Jurkat, Clone E6-1 (cell line): Measurements from ENCODE around the gene FOXA1.

ENCODE experiments used
- DNase-seq: peaks from one replicate; pipeline ENCODE4 v3.0.0-alpha.2; 2011; ENCODE audit warnings: low read depth, low spot score
- H3K4me3 ChIP-seq: 2 replicates; pipeline ENCODE4 v1.5.1; 2011; ENCODE audit warnings: mild to moderate bottlenecking, low read length, control low read depth, moderate library complexity

FOXA1 gene

DNA sequence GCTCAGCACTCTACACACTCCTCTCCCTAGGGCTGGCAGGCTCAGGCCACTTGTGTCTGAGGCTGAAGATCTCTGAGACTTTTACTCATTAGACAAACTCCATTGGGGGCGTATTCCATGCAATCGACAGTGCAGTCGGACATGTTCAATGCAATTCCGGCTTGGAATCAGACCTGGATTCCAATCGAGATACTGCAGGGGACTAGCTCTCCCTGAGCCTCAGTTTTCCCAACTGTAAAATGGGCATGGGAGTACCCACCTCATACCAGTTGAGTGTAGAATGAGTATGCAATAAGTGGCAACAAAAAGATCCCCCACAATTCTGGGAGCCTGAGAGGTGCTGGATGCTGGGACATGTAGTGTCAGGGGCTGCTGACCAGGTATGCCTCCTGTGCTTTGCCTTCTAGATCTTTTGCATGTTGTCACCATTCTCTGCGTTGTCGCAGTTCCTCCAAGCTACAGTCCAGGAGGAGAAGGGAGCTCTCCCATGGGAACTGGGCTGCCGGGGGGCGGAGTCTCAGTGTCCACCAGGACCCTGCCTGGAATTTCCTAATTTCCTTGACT, 8.7 kb upstream of the FOXA1 start:
- no peak for DNase-seq
- H3K4me3 ChIP-seq = no peak overlapping the region

DNA sequence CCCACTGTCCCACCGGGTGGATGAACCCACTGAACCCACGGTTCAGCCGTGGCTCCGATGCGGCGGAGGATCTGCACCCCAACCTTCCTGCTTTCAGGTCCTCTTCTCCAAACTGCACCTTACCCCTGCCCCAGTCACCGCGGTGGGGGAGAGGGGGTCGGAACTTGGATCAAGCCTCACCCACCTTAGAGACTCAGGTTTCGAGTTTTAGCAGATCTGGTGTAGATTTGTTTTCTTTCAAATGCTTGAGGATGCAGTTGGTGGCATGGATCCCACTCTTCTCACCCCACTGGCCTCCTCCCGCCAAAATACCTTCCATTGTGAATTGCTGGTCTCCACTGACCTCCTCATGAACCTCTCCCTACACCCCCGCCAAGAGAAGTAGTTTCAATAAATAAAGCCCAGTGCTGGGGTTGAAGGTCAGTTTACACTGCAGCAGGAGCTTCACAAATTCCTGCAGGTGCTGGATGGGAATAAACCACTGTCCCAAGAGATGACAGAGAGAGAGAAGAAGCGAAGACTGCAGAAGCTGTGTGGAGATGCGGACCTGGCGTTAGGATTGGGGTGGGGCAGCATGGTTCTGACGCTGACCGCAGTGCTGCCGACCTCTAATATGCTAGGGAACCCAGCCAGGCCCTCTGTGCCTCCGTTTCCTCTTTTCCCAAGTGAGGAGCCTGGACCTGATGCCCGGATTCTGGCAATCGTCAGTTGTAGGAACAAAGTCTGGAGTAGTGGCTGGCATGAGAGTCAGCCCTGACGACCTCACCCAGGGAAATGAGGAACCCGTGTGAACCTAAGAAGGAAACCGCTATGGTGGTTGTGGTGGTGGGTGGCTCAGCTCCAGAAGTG, 7.8 kb upstream of the FOXA1 start:
- H3K4me3 ChIP-seq = no peak overlapping the region
- DNase-seq = no peak

DNA sequence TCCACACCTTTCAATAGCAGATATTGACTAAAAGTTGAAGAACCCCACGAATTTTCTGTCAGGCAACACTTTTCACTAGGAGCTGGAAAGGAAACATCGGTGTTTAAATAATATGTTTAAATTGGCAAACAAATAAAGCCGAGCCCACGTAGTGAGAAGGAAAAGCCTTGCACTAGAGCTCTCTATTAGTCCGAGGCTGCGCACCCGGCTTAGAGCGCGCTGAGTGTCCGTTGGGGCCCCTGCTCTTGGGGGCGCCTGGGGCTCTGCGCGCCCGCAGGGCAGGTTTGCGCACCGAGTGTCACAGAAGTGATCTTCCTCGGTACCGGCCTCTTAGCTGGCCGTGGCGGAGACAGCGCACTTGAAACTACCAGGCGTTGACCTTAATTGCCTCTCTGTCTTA, 6.8 kb upstream of the FOXA1 start:
- no peak overlapping the region for H3K4me3 ChIP-seq
- DNase-seq = no peak

DNA sequence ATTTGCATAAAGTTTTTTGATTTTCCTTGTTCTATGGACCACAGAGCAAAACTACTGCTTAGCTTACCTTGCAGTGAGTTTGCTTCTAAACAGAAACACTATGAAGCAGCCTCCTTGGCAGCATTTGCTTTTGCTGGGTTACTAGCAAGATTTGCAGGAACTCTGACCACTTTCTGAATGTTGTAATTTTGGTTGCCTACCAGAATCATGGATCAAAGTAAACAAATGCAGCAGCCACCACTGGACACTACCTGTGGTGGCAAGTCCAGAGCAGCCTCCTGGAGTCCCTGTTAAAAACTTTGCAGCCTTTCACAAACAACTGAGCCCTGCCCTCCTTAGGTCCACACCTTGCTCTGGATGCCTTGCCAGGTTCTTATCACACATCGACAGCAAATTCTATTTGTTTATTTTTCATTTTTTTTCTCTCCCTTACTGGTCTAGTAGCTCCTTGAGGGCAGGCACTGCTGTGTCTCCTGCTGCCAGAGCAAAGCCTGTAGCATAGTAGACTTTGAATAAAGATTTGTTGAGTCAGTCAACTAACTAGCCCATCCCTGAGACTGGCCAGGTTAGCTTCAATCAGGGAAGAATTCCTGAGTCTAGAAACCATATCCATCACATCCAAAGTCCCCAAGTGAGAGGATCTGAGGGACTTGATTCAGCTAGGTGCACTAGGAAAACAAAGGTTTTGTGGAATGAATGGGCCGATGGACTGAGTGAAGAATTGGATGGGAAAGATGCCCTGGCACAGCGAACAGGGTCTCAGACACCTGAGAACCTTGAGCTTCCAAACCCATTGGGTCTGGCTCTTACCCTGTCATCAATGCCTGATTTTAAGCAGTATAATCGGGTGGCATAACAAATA, 6.1 kb upstream of the FOXA1 start:
- no peak for DNase-seq
- H3K4me3 ChIP-seq = no peak overlapping the region

DNA sequence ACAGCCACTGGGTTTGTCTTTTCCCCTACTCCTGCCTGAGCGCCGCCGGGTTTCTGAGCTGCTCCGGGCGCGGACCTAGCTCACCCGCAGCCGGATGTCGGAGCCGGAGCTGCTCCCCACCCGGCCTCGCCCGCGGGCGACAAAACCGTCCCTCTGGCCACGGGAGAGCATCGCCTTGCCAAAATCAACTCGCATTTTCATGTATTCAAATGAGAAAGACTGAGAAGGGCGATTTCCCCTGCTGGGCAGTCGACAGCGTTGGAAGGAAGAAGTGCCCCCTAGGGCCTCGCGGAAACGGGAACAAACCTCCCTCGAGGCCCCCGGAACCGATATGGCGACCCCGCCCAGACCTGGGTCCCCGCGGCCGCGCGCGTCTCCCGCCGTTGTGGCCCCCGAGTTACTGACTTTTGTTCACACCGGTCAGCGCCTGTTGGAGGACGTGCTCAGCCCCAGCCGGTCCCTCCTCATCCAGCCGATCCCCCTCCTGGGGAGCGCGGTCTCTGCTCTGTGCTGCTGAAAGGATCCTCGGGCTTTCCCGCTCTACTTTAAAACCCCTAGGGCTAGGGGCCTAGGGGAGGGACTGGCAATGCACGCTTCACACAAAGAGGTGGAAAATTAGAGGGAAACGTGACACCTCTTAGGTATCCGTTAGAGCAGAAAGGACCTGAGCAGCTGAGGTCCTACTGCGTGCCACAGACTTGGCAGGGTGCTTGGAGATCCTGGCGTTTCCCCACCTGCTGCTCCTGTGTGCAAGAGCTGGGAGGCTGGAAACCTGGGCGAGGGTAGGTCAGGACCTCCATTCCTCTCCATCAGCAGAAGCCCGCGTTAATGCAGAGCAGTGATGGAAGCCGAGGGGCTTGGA, 4.7 kb upstream of the FOXA1 start:
- no peak for DNase-seq
- no peak overlapping the region for H3K4me3 ChIP-seq

DNA sequence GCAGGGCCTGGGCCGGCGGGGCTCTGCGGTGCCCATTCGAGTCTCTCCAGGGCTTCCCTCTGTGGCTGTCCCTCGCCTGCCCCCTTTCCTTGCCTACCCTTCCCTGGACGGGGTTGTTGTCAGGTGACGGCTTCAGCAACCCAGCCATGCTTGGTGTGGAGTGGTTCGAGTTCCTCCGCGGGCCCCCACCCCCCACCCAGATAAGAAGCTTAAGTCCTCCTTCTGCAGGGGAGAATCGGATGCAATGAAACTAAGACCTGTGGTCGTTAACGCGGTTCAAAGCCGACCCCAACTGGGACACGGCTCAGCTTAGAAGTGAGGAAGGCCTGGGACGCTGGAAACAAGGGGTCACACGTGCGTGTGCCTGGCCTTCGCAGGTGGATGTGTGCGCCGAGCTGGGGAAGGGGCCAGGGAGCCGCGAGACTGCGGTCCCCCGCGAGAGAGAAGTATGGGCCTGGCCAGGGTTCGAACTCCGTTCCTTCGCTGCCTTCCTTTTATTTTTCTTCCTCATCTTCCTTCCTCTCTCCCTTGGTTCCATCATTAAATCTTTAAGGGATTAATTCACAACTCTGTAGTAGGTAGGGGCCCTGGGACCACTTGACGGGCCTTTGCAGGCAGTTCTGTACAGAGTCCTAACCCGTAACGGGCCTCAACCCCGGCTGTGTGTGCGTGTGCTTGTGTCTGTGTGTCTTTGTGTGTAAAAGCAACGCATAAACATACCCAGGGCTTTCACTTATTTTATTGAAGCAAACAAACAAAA, 3.9 kb upstream of the FOXA1 start:
- no peak overlapping the region for H3K4me3 ChIP-seq
- no peak for DNase-seq

DNA sequence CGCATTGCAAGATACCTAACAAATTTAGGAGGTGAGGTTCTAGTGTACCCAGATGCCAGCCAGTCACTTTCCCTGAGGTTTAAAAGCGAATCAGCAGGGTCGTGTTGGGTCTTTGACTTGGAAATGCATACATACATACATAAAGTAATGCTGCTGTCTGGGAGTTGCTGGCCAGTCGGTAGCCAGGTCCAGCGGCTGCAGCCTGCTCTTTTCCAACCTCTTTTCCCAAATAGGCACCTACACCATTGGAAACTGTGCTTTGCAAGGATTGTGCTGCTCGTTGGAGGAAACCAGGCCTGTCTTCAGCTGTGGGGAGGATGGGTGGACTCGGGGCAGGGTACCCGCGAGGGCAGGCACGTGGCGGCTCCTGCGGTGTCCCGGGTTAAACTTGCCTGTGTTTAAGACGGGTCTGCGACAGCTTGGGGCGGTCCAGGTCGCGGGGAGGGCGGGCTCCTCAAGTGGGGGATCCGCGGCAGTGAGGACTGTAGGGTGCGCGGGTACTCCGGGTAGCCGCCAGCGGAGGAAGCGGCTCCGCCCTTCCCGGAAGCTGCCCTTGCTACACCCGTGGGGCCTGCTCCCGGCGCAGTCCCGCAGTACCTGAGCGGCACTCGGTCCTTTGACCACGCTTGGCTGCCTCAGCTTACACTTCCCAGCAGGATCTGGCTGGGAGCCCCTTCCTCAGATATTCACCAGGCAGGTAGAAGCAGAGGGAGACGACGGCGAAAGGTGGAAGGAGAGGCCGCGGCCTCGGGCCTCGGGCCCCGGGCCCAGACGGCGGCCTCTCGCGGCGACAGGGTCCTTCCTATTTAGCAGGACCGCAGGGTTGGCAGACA, 3.1 kb upstream of the FOXA1 start:
- no peak overlapping the region for H3K4me3 ChIP-seq
- DNase-seq = no peak

DNA sequence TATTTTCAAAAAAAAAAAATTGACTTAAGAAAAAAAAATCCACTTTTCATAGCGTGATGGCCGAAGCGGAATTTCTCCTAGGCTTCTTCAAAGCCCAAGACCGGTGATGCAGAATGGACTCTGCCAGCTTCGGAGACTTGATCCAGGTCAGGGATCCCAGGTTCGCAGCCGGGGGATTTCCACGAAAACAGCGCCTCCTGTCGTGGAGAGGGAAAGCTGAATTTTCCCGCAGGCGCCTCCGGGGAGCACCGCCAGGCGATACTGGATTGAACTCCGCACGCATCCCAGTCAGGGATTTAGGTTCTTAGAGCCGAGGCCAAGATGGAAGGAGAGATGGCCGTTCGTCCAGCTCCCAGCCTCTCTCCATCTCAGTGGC, 2.5 kb upstream of the FOXA1 start:
- no peak overlapping the region for H3K4me3 ChIP-seq
- DNase-seq = no peak

DNA sequence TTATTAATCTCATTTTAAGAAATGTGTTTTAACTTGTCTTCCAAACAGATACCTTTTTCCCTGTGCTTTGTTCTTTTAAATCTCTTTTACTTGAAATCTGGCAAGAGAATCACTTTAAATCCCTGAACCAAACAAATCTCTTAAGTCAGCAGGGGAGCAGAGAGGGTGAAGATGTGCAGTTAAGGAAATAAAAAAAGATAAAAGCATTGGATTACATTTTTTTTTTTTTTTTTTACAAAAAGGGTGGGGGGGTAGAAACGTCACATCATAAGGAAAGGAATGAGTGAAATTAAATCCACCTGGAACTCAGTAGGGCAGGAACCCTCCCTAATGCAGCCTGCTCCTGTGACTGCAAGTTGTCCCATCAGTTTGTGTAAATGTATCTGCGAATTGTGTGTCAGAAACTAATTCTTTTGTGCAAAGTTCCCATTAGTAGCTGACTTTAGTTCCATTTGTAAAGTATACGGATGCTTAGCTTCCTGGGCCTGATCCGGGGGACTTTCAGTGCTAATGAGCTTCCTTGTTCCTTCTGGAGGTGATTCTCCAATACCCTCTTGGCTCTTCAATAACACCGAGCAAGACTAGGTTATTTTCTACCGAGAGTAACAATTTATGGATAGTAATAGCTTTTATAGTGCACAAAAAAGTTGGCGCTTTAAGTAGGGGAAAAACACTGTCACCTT, 1.9 kb upstream of the FOXA1 start:
- DNase-seq = no peak
- no peak overlapping the region for H3K4me3 ChIP-seq

DNA sequence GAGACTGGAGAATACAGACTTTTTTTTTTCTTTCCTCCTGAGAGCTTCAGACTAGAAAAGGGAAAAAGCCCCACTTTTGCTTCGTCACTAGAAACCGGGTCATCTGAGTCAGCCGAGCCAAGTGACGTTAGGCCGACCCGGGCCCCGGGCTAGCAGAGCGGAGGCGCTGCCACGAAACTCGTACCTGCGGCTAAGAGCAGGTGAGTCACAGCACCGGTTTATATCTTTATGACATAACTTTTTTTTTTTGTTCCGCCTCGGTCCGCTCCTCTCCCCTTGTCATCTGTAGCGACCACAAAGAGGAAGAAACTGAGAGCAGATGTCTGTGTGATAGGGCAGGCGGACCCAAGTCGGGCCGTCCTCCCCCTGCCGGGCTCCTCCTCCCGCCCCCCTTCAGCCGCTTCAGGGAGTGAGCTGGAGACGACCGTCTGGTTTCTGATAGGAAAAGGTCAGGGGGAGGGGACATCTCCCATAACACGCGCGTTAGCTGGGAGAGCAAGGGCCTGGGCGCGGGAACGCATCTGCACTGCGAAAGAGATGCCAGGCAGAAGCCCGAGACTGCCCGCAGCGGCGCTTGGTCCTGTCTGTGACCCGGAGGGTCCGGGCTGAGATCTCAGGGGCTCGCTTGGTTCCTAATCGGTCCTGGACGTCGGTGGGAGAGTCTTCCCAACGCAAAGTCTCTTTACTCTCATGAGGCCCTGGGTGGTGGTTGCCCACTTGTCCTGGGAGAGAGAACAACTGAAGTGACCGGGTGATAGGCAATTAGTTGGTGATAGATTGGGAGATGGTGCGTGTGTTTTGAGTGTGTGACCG, 966 bp upstream of the FOXA1 start:
- H3K4me3 ChIP-seq = no peak overlapping the region
- DNase-seq = no peak

DNA sequence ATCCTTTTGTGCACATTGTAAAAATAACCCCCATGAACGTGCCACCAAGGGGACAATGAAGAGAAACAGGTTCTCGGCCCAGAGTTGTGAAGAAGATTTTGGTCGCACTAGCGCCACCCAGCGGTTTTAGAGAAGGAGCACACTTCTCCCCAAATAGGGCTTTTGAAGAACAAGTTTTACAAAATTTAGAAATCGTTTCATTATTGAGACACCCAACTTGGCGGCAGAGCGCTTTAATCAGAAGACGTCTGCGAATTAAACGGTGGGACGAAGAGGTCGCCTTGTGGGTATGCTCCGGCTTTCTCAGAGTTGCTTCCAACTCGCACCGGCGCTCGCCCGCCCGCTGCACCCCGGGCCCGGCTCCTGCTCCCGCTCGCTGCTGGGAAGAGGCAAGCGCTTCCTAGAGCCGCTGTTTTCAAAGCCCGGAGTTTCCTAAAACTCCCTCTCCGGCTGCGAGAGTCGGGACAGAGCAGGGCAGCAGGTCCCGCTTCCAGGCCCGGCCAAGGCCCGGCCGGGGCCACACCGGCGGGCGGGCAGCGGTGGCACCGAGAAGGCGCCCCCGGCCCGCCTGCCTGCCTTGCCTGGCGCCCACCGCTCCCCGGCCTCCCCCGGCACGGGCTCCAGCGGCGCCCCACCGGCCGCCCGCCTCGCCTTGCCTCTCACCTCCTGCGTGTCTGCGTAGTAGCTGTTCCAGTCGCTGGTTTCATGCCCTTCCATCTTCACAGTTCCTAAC, 645 bp downstream of the FOXA1 start:
- H3K4me3 ChIP-seq = peak overlapping the region; percentile 24
- peak; percentile 56 for DNase-seq

DNA sequence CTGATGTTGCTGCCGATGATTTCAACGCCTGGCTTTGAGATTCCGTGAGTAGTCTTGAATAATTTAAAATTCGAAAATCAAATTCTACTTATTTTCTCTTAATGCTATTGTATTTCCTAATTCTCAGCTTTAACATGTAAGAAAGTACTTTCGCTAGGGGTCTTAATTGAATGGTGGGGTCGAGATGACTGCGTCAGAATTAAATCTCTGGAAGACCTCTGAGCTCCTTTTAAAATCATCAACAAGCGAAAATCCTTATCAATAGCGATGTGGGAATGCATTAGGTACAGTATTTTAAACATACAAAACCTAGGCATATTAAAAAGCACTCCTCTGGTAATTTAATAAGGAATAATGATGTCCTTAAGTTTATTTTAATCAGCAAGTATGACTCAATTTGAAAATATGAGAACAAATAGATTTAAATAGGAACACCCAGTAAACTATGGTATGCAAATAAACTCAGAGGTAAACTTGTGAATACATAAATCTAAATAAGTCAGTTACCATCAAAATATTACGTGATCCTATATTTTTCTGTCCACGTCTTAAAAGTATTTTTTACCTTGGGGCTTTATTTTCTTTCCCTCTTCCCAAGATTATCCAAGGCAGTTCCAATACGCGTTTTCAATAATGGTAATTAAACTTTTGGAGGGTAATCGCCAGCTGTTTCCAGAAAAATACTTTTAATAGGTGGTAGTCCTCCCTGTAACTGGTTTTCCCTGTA, 1.4 kb downstream of the FOXA1 start:
- DNase-seq = no peak
- no peak overlapping the region for H3K4me3 ChIP-seq

DNA sequence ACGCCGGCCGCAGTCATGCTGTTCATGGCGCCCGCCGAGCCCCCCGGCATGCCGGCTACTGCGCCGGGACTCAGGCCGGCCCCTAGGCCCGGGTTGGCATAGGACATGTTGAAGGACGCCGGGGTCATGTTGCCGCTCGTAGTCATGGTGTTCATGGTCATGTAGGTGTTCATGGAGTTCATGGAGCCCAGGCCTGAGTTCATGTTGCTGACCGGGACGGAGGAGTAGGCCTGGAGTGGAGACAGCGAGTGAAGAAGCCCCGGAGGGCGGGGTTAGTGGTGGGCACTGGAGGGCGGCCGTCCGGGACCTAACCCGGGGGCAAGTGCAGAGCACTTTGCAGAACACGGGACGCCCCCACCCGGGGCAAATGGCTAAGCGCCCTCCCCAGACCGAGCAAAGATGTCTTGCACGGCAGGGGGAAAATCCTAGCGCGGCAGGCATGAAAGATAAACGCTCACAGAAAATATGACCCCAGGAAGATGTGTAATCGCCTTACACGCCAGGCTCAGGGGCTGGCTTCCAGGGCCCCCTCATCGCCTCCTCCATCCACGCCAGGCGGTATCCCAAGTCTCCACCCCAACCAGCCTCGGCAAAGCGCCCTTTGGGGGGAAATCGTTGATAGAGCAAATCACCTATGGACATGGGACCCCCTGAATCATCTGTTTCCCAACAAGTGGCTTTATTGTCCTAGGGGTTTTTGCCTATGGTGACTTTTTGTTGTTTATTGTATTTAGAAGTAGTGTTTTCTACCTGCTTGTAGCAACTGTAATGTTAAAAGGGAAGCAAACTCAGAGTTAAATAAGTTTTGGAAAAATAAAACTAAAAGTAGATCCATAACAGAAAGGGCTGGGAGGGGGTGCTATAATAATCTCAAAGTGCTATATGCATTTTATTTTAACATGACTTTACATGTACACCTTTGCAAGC, 2.3 kb downstream of the FOXA1 start:
- H3K4me3 ChIP-seq = no peak overlapping the region
- no peak for DNase-seq

DNA sequence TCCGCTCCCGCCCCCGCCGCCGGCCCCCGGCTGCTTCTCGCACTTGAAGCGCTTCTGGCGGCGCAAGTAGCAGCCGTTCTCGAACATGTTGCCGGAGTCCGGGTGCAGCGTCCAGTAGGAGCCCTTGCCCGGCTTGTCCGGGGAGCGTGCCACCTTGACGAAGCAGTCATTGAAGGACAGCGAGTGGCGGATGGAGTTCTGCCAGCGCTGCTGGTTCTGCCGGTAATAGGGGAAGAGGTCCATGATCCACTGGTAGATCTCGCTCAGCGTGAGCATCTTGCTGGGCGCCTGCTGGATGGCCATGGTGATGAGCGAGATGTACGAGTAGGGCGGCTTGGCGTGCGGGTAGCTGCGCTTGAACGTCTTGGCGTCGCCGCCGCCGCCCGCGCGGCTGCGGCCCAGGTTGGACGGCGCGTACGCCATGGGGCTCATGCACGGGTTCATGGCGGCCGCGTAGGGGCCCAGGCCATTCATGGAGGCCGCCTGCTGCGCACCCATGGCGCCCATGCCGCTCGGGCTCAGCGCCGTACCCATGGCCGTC, 3.0 kb downstream of the FOXA1 start:
- H3K4me3 ChIP-seq = no peak overlapping the region
- DNase-seq = no peak
